Breast epithelium (tissue), 3 donors: ENCODE data around the gene TAB3.

Experiments
- POLR2A ChIP-seq: fragments of 450-650 bp; IDR thresholded peaks from one replicate; pipeline ENCODE4 v1.6.1; 2016; ENCODE audit warnings: antibody characterized with exemption, mild to moderate bottlenecking, moderate library complexity
- POLR2AphosphoS5 ChIP-seq, 3 donors: sonication (generic); formaldehyde crosslinking; IDR thresholded peaks; one replicate each; pipeline ENCODE4 v1.6.1; 2017; ENCODE audit warnings: antibody characterized with exemption in 3 of 3
- TF ChIP-seq, protein P1 (sequence below), 3 donors: fragments of 450-650 bp; IDR thresholded peaks; one replicate each; pipeline ENCODE4 v1.5.1; 2016 to 2017; ENCODE audit warnings: antibody characterized with exemption in 3 of 3, mild to moderate bottlenecking in 3 of 3, moderate library complexity in 3 of 3

DNA sequence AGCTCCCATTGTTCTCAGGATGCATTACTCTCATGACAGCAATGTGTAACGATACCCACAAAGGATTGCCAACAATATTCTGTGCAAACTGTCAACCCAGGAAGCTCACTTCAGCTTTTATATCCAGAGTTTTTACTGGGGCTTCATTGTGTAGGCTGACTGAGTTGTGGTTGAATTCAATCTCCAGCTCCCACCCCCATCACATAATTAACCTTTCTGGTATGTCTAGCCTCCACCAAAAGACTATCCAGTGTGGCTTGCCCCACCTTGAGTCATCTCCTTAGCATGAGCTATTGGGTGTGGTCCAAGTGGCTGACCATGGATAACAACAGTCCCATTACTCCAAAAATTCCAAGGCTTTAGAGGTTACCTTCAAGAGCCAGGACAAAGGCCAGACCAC is 17.7 kb upstream of the TAB3 start:
- TF ChIP-seq POLR2A (no peak), POLR2AphosphoS5 (IDR thresholded peaks at IDR 0.05) (no peak)
- TF ChIP-seq, protein P1, sequence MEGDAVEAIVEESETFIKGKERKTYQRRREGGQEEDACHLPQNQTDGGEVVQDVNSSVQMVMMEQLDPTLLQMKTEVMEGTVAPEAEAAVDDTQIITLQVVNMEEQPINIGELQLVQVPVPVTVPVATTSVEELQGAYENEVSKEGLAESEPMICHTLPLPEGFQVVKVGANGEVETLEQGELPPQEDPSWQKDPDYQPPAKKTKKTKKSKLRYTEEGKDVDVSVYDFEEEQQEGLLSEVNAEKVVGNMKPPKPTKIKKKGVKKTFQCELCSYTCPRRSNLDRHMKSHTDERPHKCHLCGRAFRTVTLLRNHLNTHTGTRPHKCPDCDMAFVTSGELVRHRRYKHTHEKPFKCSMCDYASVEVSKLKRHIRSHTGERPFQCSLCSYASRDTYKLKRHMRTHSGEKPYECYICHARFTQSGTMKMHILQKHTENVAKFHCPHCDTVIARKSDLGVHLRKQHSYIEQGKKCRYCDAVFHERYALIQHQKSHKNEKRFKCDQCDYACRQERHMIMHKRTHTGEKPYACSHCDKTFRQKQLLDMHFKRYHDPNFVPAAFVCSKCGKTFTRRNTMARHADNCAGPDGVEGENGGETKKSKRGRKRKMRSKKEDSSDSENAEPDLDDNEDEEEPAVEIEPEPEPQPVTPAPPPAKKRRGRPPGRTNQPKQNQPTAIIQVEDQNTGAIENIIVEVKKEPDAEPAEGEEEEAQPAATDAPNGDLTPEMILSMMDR (IDR thresholded peaks at IDR 0.05): no peak
